ENCODE results near the gene PNPLA1. TPM values are rescaled to one million over a fixed set of nuclear protein-coding genes. Genes with fewer than 3 reads are reported as not detected.

Gene PNPLA1
- total RNA-seq, 1 donor from 2014 or later: 0.35 TPM

- H3K4me1 ChIP-seq: no peaks in the 10 kb centered on the region
- H3K27ac ChIP-seq: no peak overlapping the region
- intact Hi-C loops (cut with DNase I): no loop called here
- no peak for ATAC-seq
- H3K9me3 ChIP-seq: no peaks in the 10 kb centered on the region
- TF ChIP-seq CTCF (IDR thresholded peaks at IDR 0.05): no peak
- no peak for DNase-seq
- H3K36me3 ChIP-seq: no peaks in the 10 kb centered on the region
- no peaks in the 10 kb centered on the region for H3K27me3 ChIP-seq
- no peak overlapping the region for H3K4me3 ChIP-seq
Measured at GRCh38 chr6:36242161-36242560, 27.7 kb upstream of the PNPLA1 start.

GRCh38 chr6:36242626-36243025 lies 27.2 kb upstream of the PNPLA1 start:
- H3K27ac ChIP-seq: no peak overlapping the region
- H3K4me1 ChIP-seq: no peaks in the 10 kb centered on the region

GRCh38 chr6:36243562-36244212 lies 26.2 kb upstream of the PNPLA1 start:
- ATAC-seq (no peak), DNase-seq (no peak)
- Histone ChIP-seq H3K27ac (no peak overlapping the region), H3K4me1 (peaks cover 8% of the 10 kb centered on the region), H3K4me3 (no peak overlapping the region), H3K27me3 (no peaks in the 10 kb centered on the region), H3K9me3 (no peaks in the 10 kb centered on the region), H3K36me3 (no peaks in the 10 kb centered on the region)
- TF ChIP-seq CTCF (IDR thresholded peaks at IDR 0.05): no peak
- intact Hi-C loops (cut with DNase I): no loop called here

More at GRCh38 chr6:36242626-36243025, 27.2 kb upstream of the PNPLA1 start:
- no peak for DNase-seq
- H3K4me3 ChIP-seq: no peak overlapping the region
- TF ChIP-seq CTCF (IDR thresholded peaks at IDR 0.05): no peak
- no peaks in the 10 kb centered on the region for H3K9me3 ChIP-seq
- H3K36me3 ChIP-seq: no peaks in the 10 kb centered on the region
- intact Hi-C loops (cut with DNase I): no loop called here
- no peaks in the 10 kb centered on the region for H3K27me3 ChIP-seq
- no peak for ATAC-seq

- Histone ChIP-seq H3K4me3 (no peak overlapping the region), H3K9me3 (no peaks in the 10 kb centered on the region), H3K36me3 (no peaks in the 10 kb centered on the region), H3K4me1 (peaks cover 8% of the 10 kb centered on the region), H3K27ac (no peak overlapping the region), H3K27me3 (no peaks in the 10 kb centered on the region)
- intact Hi-C loops (cut with DNase I): no loop called here
- DNase-seq: no peak
- ATAC-seq: no peak
- TF ChIP-seq CTCF (IDR thresholded peaks at IDR 0.05): no peak
Measured at GRCh38 chr6:36244641-36245280, 25.1 kb upstream of the PNPLA1 start.

GRCh38 chr6:36245572-36246061 lies 24.2 kb upstream of the PNPLA1 start:
- no peaks in the 10 kb centered on the region for H3K36me3 ChIP-seq
- intact Hi-C loops (cut with DNase I): no loop called here
- no peak overlapping the region for H3K27ac ChIP-seq
- H3K4me3 ChIP-seq: no peak overlapping the region
- DNase-seq (no peak), ATAC-seq (no peak)
- no peaks in the 10 kb centered on the region for H3K9me3 ChIP-seq
- H3K27me3 ChIP-seq: no peaks in the 10 kb centered on the region
- TF ChIP-seq CTCF (IDR thresholded peaks at IDR 0.05): no peak
- peaks cover 8% of the 10 kb centered on the region for H3K4me1 ChIP-seq
